DMS114 treated with DMSO at 0.1 percent for 48 hours (cell line): ENCODE results near the gene LENG1.

Experiments used
- DNase-seq: peaks from one replicate; lab custom pipeline; 2025; ENCODE audit not compliant: unreplicated experiment; lab: John Stamatoyannopoulos, UW

The LENG1 gene

DNA sequence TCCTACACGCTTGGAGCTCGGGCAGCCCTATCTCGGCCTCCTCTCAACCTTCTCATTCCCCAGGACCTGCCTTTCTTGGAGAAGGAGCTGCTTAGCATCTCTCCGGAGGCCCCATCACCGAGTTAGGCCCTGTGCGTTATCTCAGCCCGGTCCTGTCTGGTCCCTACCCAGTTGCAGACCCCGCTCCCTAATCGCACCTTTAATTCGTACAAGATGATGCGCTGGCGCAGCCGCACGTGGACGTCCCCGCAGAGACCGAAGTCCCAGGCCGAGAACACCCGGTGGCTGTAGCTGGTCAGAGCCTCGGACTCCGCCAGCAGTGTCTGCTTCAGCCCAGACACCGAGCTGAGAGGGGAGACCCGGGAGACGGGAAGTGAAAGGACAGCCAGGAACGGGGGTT lies 5.7 kb upstream of the LENG1 start:
- no peak for DNase-seq

DNA sequence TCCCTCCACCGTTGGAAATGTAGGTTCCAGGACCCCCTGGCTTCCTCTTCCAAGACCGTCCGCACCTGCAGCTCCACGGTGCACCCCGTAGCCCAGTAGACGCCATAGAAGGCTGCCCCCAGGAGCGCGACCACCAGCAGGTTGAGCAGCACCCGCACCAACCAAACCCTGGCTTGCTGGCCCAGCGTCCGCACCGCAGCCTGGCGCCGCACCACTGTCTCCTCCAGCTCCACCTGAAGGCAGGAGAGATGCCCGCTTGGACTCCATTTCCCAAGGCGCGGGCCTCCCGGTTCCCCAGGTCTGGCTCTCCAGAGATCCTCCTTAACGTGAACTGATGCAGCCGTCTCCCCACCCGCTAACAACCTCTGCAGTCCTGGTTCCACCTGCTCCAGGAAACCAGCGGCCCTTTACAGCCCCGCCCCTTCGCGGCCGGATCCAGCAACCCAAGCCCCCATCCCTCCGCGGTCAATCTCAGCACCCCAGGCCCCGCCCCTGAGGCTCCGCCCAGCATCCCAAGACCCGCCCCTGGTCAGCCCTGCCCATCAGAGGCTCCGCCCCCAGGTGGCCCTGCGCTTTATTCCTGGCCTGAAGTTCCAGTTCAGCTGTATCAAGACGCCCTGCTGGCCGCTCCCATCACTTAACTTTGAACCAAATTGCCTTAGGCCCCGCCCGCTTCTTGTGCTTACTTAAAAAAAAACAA lies 5.0 kb upstream of the LENG1 start:
- no peak for DNase-seq

DNA sequence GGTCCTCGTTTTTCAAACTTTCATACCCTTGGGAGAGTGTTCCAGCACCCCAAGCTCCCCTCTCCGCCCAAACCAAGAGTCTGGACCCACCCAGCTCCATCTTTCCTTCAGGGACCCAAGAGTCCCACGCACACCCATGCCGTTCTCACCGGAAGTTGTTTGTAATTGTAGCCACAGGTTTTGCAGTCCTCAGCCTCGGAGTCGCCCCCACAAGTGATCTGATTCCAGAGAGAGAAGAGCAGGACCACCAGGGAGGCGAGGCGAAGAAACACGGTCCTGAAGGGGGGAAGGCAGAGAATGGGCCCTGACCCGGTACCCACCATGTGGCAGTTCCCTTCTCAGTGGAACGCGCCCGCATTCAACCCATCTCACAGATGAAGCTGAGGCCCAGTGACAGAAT lies 3.4 kb upstream of the LENG1 start:
- DNase-seq, result no peak

DNA sequence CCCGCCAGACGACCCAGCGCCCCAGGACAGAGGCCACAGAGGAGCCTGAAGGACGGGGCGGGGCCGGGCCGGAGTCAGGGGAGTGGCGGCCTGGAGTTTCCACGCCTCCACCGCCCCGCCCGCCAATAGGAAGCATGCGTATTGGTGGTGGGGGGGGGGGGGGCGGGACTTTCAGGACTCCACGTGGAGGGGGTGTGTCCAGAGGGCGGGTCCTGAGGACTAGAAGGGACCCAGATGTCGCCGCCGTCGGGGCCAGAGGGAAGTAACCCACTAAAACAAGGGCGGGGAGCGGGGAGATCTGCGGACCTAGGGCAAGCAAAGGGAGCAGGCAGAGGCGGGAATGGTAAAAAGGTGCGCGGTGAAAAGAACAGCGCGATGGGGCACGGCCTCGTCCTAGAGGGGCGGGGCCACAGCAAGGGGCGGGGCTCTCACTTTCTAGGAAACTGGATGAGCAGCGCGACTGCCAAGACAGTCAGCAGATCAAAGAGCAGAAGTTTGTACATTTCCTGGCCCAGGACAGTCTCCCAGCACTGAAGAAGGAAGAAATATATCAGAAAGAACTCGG lies 2.8 kb upstream of the LENG1 start:
- DNase-seq, result no peak

DNA sequence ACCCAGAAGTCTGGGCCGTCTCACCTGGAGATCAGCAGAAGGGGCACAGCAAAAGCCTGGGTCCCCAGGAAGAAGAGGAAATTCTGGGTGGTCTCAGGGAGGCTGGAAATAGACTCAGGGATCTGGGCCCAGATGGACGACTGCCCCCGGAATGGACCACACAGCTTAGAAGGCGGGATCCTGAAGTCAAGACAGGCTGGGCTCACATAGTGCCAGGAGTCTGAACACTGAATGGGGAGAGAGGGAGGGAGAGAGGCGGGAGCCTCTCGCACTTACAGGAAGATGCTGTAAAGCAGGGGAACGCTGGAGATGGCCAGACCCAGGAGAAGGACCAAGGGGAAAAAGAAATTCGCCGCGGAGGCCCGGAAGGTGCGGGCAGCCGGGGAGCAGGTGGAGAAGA lies 1.3 kb upstream of the LENG1 start:
- no peak for DNase-seq

DNA sequence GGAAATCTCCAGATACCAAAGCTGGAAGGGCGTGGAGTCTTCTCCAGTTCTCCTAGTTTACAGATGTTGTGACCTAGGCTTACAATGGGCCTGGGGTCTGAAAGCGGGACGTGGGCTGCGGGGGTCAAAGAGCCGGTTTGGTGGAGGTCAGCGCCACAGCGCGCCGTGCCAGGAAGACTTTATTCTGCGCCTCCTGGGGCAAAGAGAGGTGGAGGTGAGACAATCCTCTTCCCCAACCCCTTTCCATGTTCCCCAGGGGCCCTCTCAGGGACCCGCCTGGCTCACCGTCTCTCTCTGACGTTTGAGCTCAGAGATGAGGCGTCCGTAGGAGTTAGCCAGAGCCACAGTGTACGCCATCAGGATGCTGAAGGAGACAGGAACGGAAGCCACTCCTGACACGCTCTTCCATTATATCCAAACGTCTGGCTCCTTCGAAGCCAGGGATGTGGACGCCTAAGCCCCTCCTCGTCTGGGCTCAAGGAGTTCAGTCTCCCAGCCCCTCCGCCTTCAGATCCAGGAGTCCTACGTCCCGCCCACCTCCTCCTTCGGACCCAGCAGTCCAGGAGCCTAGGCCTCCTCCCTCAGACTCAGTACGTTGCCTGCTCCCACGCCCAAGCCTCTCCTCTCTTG lies 776 bp upstream of the LENG1 start:
- no peak for DNase-seq

DNA sequence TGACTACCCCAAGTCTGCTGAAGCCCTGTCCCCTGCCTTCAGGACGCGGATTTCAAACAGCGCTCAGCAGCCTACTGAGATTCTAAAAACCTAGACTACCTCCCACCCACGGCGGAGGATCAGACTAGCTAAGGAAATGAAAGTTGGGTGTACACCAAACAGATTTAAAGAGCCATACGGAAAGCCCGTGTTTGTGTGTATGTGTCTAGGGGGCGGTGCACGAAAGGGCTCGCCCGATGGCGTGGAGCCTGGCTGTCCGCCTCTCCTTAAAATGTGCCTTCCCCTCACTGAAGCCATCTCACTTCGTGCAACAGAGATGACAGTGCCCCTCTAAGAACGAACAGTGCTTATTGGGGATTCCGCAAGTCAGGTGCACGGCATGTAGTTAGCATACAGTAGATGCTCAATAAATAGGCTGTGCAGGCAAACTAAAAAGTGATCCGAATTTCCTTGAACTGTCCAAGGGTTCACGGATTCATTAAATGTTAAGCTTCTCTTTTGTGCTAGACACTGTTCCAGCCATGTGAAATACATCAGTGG lies 639 bp downstream of the LENG1 start:
- DNase-seq, result no peak

DNA sequence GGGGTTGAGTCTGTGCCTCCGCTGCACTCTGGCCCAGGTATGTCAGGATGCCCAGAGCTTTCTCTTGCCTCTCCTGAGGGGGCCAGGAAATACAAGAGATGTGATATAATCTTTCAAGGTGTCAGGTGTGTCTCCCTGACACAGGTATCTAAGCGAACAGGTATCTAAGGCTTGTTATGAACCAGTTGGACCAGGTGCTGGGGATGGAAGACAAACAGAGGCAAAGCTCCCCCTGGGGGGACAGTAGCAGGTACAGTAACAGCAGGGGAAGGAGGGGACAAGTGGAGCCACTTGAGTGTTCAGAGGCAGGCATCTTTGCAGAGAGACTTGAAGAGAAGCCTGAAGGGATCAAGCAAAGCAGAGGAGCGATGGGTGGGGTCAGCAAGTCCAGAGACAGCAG lies 2.6 kb downstream of the LENG1 start:
- no peak for DNase-seq

DNA sequence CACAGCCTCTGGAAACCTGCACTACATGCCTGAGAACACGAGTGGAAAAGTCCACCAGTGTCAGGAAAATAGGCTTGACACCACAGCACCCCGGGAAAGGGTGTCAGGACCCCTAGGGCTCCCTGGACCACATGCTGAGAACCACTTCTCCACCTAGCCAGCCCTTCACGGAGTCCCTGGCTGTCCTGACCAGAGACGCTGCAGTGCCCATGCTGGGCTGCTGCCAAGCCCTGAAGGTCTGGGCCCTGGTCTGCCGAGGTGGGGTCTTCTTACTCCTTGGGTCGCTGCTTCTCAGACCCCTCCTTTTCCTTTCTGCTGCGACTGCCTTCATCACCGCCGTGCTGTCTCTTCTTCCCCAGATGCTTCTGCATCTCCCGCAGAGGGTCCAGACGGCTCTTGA lies 3.0 kb downstream of the LENG1 start:
- DNase-seq, result no peak

DNA sequence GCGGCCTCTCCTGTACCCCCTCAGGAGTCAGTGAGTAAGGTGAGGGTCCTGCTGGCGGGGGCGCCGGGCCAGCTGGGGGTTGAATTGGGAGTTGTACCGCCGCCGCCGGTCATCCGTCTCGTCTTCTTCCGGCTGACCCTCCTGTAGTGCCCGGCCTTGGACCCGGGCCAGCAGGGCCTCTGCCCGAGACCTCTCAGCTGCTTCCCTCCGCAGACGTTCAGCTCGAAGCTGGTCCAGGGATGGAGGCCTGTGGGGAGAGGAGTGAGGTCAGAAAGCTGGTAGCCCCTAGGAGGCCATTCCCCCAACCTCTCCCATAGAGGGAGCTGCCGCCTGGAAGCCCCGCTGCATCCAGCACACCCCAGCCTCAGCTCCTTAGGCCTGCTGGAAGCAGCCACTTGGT lies 3.8 kb downstream of the LENG1 start:
- no peak for DNase-seq

DNA sequence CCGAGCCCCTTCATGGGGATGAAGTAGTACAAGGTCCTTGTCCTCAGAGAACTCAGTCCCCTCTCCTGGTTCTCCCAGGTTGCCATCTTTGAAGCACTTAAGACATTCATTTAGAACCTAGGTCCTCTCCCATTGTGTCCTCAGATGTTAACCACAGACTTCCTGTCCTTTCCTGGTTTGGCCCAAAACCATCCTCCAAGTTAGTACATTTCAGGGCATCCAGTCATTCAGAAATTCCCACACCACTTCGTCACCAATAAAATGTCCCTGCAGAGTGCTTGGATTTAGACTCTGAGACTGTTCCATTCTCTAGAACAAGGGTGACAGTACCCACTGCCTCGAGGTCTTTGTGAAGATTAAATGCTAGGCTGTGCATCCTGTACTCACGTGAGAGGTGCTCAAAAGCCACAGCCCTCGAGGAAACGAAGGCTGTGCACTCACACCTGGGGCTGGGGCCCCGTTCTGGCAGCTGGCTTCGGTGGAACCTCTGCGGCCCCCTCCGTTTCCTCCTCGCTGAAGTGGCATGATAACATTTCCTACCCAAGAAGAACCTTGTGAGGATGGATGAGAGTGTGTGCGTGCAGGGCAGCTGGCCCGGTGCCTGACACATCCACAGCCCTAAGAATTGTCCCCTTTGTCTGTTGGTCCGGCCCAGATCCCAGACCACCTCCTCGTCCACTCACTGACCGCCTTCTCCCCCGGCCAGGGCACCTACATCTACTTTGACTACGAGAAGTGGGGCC lies 4.7 kb downstream of the LENG1 start:
- DNase-seq, result no peak

DNA sequence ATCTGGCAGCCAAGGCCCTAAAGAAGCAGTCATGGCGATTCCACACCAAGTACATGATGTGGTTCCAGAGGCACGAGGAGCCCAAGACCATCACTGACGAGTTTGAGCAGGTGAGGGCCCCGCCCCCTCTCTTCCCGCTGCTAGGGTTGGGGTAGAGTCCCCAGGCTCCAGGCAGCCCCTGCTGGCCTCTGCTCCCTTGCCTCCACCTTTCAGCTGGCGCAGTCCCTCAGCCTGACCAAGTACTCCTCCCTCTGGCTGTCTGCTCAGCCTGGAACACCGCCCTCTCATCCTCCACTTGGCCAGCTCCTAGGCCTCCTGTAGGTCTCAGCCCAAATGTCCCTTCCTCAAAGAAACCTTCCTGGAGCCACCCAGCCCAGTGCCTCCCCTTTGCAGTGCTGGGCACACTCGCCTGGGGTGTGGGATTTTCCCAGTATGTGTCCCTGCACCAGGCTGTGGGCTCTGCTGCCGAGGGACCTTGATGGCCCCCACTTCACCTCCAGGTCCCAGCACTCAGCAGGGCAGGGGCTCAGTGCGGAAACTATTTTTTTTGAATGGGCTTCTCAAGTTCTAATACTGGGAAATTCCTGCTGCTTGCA lies 5.7 kb downstream of the LENG1 start:
- no peak for DNase-seq

DNA sequence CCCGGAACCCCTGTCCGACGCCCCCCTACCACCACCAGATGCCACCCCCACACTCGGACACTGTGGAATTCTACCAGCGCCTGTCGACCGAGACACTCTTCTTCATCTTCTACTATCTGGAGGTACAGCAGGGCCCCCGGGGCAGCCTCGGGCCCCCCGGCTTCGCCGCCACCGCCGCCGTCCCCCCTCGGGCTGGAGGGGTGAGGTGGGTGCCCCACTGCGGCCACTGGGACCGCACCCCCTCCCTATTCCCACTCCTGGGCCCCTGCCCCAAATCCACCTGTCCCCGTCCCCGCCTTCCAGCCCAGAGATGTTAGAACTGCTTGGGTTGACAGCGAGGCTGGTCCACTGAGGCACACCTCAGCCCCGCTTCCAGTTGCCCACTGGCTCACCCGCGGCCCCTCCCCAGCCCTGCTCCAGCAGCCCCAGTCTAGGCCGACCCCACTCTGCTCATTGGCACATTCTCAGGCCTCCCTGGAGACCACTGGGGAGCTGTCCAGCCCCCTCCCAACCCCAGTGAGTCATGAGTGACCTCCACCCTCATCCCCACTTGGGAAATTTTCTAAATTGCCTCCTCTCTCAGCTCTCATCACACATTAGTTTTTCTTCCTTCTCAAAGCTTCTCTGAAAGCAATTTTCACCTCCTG lies 6.5 kb downstream of the LENG1 start:
- DNase-seq, result no peak

DNA sequence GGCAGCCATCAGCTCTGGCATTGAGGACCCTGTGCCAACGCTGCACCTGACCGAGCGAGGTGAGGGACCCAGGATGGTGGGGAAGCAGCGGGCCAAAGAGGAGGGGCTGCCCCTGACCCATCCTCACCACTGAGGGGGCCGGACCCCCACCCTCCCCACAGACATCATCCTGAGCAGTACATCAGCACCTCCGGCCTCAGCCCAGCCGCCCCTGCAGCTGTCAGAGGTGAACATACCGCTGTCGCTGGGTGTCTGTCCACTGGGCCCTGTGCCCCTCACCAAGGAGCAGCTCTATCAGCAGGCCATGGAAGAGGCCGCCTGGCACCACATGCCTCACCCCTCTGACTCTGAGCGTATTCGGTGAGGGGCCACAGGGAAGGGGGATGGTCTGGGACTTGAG lies 7.3 kb downstream of the LENG1 start:
- DNase-seq, result no peak

DNA sequence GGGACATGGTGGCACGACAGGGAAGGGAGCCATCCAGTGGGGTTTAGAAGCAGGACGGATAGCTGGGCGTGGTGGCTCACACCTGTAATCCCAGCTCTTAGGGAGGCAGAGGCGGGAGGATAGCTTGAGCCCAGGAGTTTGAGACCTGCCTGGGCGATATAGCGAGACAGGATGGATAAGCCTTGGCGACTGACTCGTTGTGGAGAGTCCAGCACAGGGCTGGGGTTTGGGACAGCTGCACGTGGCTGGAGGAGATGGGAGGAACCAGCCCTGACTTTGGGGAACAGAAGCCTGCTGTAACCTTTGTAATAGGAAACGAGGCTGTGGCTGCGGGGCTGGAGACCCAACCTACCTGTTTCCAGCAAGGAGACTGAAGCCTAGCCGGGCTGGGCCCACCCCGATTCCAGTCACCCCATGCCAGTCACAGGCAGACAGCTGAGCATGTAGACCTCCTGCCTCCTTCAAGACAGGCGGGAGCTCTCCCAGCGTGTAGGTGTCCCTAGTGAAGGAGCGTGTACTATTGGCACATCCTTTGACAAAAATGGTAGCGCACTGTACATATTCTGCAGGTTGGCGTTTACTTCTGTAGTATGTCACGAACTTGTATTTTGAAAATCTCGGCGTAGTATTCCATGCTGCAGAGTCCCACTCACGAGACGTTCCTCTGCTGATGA lies 8.0 kb downstream of the LENG1 start:
- no peak for DNase-seq

DNA sequence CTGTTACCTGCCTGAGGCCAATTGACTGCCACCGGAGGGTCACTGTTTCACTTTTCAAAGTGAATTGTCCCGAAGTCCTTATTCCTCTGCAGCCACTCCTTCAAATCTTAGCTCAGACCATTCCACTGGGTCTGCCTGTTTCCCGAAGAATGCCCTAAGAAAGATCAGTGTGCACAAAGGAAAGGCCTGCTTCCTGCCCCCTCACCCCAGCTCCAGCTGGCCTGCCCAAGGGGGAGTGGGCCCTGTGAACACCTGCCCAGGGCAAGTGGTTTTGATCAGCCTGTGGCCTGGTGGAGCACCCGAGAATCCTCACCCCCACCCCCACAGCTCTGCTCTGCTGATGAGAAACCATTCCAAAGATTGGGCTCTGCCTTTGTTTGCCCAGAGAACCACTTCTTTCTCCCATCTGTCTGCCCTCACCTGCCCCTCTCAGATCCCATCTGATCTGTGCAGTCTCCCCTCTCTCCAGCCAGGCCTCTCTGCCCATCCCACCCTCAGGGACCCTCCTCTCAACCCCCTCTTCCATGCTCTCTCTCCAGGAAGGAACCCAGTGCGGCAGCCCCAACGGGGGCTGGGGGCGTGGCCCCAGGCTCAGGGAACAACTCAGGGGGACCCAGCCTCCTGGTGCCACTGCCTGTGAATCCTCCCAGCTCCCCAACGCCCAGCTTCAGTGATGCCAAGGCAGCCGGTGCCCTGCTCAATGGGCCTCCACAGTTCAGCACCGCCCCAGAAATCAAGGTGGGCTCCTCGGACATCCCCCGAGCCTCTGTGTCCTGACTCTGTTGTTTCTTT lies 10.3 kb downstream of the LENG1 start:
- no peak for DNase-seq

DNA sequence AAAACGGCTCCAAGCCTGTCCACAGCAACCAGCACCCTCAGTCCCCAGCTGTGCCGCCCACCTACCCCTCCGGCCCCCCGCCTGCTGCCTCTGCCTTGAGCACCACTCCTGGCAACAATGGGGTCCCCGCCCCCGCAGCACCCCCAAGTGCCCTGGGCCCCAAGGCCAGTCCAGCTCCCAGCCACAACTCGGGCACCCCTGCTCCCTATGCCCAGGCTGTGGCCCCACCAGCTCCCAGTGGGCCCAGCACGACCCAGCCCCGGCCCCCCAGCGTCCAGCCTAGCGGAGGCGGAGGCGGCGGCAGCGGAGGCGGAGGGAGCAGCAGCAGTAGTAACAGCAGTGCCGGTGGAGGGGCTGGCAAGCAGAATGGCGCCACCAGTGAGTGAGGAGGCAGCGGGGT lies 11.4 kb downstream of the LENG1 start:
- no peak for DNase-seq

DNA sequence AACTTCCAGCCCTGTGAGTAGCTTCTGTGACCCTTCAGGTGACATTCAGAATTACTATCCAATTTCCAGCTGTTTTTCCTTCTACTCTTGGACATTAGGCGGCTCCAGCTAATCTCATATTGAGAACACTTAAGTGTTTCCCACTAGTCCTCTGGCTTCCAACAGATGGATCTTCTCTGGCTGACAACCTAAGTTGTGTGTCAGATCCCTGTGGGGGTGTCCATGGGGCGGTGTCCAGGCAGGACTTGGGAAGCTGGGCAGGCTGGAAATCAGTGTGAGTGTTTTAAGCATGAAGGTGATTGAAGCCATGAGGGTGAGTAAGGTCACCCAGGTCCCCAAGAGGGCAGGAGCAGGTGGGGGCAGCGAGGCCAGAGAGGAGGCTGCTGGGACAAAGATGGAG lies 11.8 kb downstream of the LENG1 start:
- no peak for DNase-seq

DNA sequence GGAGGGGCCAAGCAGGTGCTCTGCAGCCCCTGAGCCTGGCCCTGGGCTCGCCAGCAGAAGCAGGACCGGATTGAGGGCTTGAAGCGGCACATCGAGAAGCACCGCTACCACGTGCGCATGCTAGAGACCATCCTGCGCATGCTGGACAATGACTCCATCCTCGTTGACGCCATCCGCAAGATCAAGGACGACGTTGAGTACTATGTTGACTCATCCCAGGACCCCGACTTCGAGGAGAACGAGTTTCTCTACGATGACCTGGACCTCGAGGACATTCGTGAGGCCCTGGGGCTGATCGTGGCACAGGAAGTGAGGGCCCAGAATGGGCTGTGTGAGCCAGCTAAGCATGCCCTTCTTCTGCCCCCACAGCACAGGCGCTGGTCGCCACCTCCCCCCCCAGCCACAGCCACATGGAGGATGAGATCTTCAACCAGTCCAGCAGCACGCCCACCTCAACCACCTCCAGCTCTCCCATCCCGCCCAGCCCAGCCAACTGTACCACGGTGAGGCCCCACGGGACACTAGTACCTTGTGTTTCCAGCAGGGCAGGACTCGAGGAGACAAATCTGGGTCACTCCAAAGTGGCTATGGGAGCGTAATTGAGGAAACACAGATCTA lies 13.9 kb downstream of the LENG1 start:
- DNase-seq, result no peak
